Measurements from ENCODE around the gene TBC1D10A.
A peak's percentile ranks its signal among the peaks of the same experiment; 100 is the strongest.

TBC1D10A gene

GRCh38 chr22:30309951-30310741, 16.6 kb downstream of the TBC1D10A start:
- CTCF ChIA-PET: interaction anchor here (1.0 to 22.3 kb wide), 8 partner anchors 10 to 77 kb away, joined by 3 to 268 read pairs (median 4); partner anchors contain the start of genes CASTOR1 and TBC1D10A
- POLR2A ChIA-PET: no interaction called here
- no peak for TF ChIP-seq CTCF (IDR thresholded peaks at IDR 0.05; ENCODE audit: control extremely low read depth, extremely low read depth, low read depth, missing control alignments)
- DNase-seq (ENCODE audit: extremely low spot score): peak; percentile 58

GRCh38 chr22:30308518-30309230, 18.1 kb downstream of the TBC1D10A start:
- no peak for TF ChIP-seq CTCF (IDR thresholded peaks at IDR 0.05; ENCODE audit: control extremely low read depth, extremely low read depth, low read depth, missing control alignments)
- CTCF ChIA-PET: interaction anchor here (0.9 to 22.3 kb wide), 8 partner anchors 8 to 60 kb away, joined by 3 to 268 read pairs (median 3); partner anchors contain the start of gene CASTOR1
- DNase-seq (ENCODE audit: extremely low spot score): peak; percentile 74
- POLR2A ChIA-PET: interaction anchor here (1.1 to 1.4 kb wide), 2 partner anchors 18 to 48 kb away, joined by 3 to 4 read pairs; partner anchors contain the start of genes CCDC157, SF3A1 and TBC1D10A

- ChIA-PET POLR2A (interaction anchor here (1.1 to 1.4 kb wide), 2 partner anchors 19 to 48 kb away, joined by 3 to 4 read pairs; partner anchors contain the start of genes CCDC157, SF3A1 and TBC1D10A), CTCF (interaction anchor here (0.9 to 22.3 kb wide), 6 partner anchors 11 to 60 kb away, joined by 3 to 268 read pairs (median 7); partner anchors contain the start of gene CASTOR1)
- no peak for DNase-seq (ENCODE audit: extremely low spot score)
- TF ChIP-seq CTCF (IDR thresholded peaks at IDR 0.05; ENCODE audit: control extremely low read depth, extremely low read depth, low read depth, missing control alignments): no peak
Observed at GRCh38 chr22:30308093-30308492, 18.6 kb downstream of the TBC1D10A start.

GRCh38 chr22:30307041-30307574, 19.6 kb downstream of the TBC1D10A start:
- POLR2A ChIA-PET: no interaction called here
- DNase-seq (ENCODE audit: extremely low spot score): no peak
- CTCF ChIA-PET: interaction anchor here (1.0 to 22.3 kb wide), 4 partner anchors 10 to 83 kb away, joined by 3 to 268 read pairs (median 7); partner anchors contain the start of gene CASTOR1
- TF ChIP-seq CTCF (IDR thresholded peaks at IDR 0.05; ENCODE audit: control extremely low read depth, extremely low read depth, low read depth, missing control alignments): no peak

- no peak for TF ChIP-seq CTCF (IDR thresholded peaks at IDR 0.05; ENCODE audit: control extremely low read depth, extremely low read depth, low read depth, missing control alignments)
- DNase-seq (ENCODE audit: extremely low spot score): no peak
- ChIA-PET CTCF (interaction anchor here (1.2 to 22.3 kb wide), 3 partner anchors 9 to 84 kb away, joined by 3 to 268 read pairs (median 11); partner anchors contain the start of gene CASTOR1), POLR2A (no interaction called here)
Observed at GRCh38 chr22:30306627-30307011, 20.1 kb downstream of the TBC1D10A start.

Data from GM10248 (cell line).